Stomach smooth muscle (tissue), 2 donors: ENCODE results near the gene SLC38A9.
"Not testable (repeated sequence)": the region's sequence is repeated elsewhere in the genome, so short reads cannot be mapped to it uniquely, and the experiment has no call there.

ENCODE experiments used
- H3K27ac ChIP-seq: one replicate; pipeline ENCODE4 v1.7.0; 2013; ENCODE audit warnings: mild to moderate bottlenecking, low read length, inconsistent platforms
- H3K27me3 ChIP-seq, 2 donors: one replicate each; pipeline ENCODE4 v1.7.0; 2013; ENCODE audit warnings: low read length in 2 of 2; ENCODE audit not compliant: insufficient read depth in 2 of 2, control insufficient read depth in 1 of 2
- H3K36me3 ChIP-seq, 2 donors: one replicate each; pipeline ENCODE4 v1.7.0; 2013; ENCODE audit warnings: low read length in 2 of 2; ENCODE audit not compliant: control insufficient read depth in 2 of 2, insufficient read depth in 2 of 2
- H3K4me1 ChIP-seq: one replicate; pipeline ENCODE4 v1.7.0; 2013; ENCODE audit warnings: low read length; ENCODE audit not compliant: control insufficient read depth, insufficient read depth
- H3K4me3 ChIP-seq, 2 donors: one replicate each; pipeline ENCODE4 v1.7.0; 2013; ENCODE audit warnings: low read length in 2 of 2
- H3K9ac ChIP-seq, 2 donors: one replicate each; pipeline ENCODE4 v1.7.0; 2013; ENCODE audit warnings: low read length in 2 of 2, mild to moderate bottlenecking in 1 of 2
- H3K9me3 ChIP-seq, 2 donors: one replicate each; pipeline ENCODE4 v1.7.0; 2013; ENCODE audit warnings: low read length in 2 of 2; ENCODE audit not compliant: control insufficient read depth in 2 of 2
- donor health status: healthy.
- donor health status: Pancreatic carcinoma.

SLC38A9 gene

DNA sequence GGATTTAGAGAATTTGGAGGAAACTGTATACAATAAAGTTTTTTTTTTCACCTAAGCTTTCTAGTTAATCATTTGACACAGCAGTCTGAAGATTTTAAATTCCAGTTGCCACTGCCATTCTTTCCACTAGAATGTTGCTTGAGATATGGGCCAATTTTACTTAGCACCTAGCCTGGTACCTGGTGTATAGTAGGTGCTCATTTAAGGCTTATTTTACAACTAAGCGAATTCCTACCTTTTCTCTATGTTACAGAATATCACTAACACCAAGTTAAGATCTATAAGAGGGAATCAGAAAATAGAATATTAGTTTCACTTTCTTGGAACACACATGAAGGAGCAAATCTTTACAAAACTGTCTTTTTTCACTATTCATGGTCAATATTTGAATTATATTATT, 22.5 kb upstream of the SLC38A9 start:
- no peak overlapping the region for H3K4me3 ChIP-seq

DNA sequence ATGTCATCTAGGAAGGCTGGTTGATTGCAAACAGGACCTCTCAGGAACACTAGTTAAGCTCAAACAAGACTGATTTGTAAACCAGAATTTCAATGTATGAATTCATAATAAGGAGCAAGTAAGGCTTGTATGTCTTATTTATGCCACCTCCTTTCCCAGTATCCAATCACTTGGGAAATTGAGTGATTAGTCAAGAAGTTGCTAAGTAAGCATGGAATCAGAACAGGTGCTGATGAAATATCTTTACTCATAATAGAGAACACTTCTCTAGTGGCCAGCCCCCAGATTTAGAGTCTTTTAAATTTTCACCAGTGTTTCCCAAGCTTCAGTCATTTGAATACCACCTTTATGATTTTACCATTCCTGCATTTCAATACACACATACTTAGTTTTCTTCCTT, 20.5 kb upstream of the SLC38A9 start:
- no peaks in the 10 kb centered on the region for H3K36me3 ChIP-seq
- H3K9ac ChIP-seq, result no peak overlapping the region
- no peak overlapping the region for H3K27ac ChIP-seq
- H3K9me3 ChIP-seq, result no peaks in the 10 kb centered on the region
- no peaks in the 10 kb centered on the region for H3K27me3 ChIP-seq
- no peak overlapping the region for H3K4me3 ChIP-seq
- no peaks in the 10 kb centered on the region for H3K4me1 ChIP-seq

More for the DNA sequence above, 22.5 kb upstream of the SLC38A9 start:
- Histone ChIP-seq H3K9ac (no peak overlapping the region), H3K27me3 (no peaks in the 10 kb centered on the region), H3K27ac (no peak overlapping the region), H3K4me1 (no peaks in the 10 kb centered on the region), H3K36me3 (no peaks in the 10 kb centered on the region), H3K9me3 (peaks cover 0 to 2% of the 10 kb centered on the region in 2 donors)

DNA sequence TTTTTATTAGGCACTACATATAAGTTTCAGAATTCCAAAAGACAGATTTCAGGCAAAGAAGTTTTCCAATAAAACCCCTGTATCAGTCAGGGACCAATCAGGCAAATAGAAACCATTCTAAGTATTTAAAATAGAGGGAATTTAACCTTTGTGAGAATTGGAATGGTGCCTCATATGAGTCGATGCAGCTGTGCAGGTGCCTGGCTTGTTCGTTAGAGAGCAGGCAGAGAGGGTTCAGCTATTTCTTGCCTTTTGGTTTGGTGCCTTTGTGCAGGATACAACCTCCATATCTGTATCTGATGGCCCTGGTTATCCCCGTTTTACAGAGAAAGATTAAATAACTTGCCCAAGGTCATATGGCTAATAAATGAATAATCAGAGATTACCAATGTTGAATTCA, 19.7 kb upstream of the SLC38A9 start:
- Histone ChIP-seq H3K4me1 (no peaks in the 10 kb centered on the region), H3K36me3 (no peaks in the 10 kb centered on the region), H3K9me3 (no peaks in the 10 kb centered on the region), H3K27ac (no peak overlapping the region), H3K27me3 (no peaks in the 10 kb centered on the region), H3K4me3 (no peak overlapping the region), H3K9ac (no peak overlapping the region)

DNA sequence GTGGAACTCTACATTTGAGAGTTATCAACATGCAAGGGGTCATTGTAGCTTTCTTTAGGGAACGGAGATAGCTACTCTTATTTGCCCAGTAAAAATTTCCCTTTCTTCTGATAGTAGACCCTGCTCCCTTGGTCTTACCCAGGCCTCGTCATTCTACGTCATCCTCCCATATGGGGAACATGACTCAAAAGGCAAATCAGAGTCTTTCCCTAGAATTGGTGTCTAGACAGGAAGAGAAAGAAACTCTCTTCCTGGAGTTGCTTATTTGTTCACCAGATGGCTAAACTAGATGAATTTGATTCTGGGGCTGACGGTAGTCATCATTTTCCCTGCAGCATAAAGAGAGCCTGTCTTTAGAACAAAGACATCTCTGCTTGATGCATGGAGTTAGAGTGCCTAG, 12.2 kb upstream of the SLC38A9 start:
- Histone ChIP-seq H3K27ac (no peak overlapping the region), H3K27me3 (no peaks in the 10 kb centered on the region), H3K4me1 (no peaks in the 10 kb centered on the region), H3K9ac (no peak overlapping the region), H3K9me3 (no peaks in the 10 kb centered on the region), H3K36me3 (no peaks in the 10 kb centered on the region), H3K4me3 (no peak overlapping the region)

DNA sequence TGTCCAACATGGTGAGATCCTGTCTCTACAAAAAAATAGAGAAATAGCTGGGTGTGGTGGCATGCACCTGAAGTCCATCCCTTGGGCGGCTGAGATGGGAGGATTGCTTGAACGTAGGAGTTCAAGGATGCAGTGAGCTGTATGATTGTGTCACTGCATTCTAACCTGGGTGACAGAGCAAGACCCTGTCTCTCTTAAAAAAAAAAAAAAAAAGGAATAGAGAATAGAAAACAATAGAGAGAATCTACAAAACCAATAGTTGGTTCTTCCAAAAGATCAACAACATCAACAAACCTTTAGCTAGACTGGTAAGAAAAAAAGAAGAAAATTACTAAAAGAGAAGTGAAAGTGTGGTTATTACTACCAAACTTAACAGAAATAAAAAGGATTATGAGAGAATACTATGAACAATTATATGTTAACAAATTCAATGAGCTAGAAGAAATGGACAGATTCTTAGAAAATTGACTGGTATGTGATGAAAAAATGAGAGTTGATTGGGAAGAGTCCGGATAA, 8.1 kb upstream of the SLC38A9 start:
- Histone ChIP-seq H3K36me3 (no peaks in the 10 kb centered on the region), H3K27ac (no peak overlapping the region), H3K27me3 (no peaks in the 10 kb centered on the region), H3K9me3 (no peaks in the 10 kb centered on the region), H3K9ac (no peak overlapping the region), H3K4me1 (no peaks in the 10 kb centered on the region), H3K4me3 (no peak overlapping the region)

DNA sequence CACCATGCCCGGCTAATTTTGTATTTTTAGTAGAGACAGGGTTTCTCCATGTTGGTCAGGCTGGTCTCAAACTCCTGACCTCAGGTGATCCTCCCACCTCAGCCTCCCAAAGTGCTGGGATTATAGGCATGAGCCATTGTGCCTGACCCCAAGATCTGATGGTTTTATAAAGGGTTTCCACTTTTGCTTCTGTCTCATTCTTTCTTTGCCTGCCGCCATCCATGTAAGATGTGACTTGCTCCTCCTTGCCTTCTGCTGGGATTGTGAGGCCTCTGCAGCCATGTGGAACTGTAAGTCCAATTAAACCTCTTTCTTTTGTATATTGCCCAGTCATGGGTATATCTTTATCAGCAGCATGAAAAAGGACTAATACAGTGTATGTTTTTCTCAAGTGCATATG, 6.9 kb upstream of the SLC38A9 start:
- H3K36me3 ChIP-seq, H3K27me3 ChIP-seq, H3K27ac ChIP-seq, H3K9ac ChIP-seq, H3K4me1 ChIP-seq, H3K9me3 ChIP-seq, H3K4me3 ChIP-seq: not testable (repeated sequence)

DNA sequence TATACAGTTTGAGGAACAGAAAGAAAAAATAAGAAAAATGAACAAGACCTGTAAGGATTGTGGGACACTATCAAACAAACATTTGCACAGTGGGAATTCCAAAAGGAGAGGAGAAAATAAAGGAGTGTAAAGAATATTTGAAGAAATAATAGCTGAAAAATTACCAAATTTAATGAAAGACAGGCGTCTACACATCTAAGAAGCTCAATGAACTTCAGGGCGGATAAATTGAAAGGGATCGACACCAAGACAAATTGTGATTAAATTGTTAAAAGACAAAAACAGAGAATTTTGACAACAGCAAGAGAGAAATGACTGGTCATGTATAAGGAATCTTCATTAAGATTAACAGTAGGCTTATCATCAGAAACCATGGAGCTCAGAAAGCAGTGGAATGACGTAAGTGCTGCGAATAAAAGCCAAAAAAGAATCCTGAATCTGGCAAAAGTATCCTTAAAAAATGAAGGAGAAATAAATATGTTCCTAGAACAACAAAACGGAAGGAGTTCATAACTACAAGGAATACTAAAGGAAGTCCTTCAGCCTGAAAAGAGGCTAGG, 3.5 kb upstream of the SLC38A9 start:
- Histone ChIP-seq H3K36me3 (no peaks in the 10 kb centered on the region), H3K4me1 (peaks cover 12% of the 10 kb centered on the region), H3K9me3 (no peaks in the 10 kb centered on the region), H3K27ac (no peak overlapping the region), H3K27me3 (no peaks in the 10 kb centered on the region), H3K4me3 (no peak overlapping the region), H3K9ac (no peak overlapping the region)

DNA sequence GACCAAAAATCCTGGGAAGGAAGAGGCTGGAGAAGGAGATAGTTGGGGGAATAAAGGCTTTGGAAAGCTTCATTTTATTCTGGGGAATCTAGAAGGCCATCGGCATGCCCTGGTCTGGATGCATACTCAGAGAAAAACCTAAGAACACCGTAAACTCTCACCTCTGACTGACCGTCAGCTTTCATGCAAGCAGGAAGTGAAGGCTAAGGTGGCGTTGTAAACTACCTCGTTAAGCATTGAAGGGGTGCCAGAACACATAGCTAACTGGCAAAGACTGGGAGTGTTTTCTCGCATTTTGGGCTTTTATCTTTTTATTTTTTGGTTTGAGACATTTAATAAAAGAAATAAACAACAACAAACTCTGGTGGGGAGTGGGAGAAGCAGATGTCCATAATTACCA, 2.6 kb upstream of the SLC38A9 start:
- Histone ChIP-seq H3K27me3 (no peaks in the 10 kb centered on the region), H3K9me3 (no peaks in the 10 kb centered on the region), H3K36me3 (no peaks in the 10 kb centered on the region), H3K27ac (no peak overlapping the region), H3K4me3 (no peak overlapping the region), H3K9ac (no peak overlapping the region), H3K4me1 (peaks cover 12% of the 10 kb centered on the region)

DNA sequence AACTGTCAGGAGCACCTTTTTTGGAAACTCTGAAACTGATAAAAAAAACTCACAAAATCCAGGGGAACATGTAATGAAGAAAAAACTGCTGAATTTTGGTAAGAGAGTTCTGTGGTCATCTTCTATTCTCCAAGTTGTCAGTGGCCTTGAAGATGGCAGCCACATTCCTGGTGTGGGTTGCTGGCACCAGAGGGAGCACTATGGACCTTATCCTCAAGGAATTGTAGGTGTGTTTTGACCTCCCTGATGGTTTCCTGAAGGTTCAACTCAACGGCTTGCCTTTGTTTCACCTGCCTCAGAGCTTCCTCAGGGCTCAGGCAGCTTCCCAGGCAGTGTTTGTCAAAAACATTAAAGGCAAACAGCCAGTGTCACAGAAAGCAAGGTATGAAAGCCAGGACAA, 2.2 kb upstream of the SLC38A9 start:
- H3K9me3 ChIP-seq, result no peaks in the 10 kb centered on the region
- peaks cover 12% of the 10 kb centered on the region for H3K4me1 ChIP-seq
- H3K4me3 ChIP-seq, result no peak overlapping the region
- no peaks in the 10 kb centered on the region for H3K27me3 ChIP-seq
- H3K9ac ChIP-seq, result no peak overlapping the region
- no peaks in the 10 kb centered on the region for H3K36me3 ChIP-seq
- H3K27ac ChIP-seq, result no peak overlapping the region

DNA sequence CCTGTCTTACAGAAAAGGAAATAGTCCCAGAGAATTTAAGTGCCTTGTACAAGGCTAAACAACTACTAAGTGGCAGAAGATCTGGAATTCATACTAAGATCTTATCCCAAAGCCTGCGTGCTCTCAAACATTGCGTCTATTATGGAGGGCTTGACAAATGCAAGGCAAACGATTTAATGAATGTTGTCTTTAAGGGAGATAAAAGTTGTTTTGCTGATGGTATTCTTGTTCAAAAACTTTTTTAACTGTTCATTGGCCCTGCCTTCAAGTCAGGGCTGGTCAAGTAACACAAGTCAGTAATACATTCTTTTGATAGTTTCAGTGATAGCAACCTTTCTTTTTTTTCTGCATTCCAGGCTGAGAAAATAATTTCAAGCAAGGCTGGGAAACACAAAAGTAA, 1.7 kb upstream of the SLC38A9 start:
- Histone ChIP-seq H3K9ac (no peak overlapping the region), H3K27ac (no peak overlapping the region), H3K4me1 (peaks cover 12% of the 10 kb centered on the region), H3K9me3 (no peaks in the 10 kb centered on the region), H3K27me3 (no peaks in the 10 kb centered on the region), H3K4me3 (no peak overlapping the region), H3K36me3 (no peaks in the 10 kb centered on the region)

DNA sequence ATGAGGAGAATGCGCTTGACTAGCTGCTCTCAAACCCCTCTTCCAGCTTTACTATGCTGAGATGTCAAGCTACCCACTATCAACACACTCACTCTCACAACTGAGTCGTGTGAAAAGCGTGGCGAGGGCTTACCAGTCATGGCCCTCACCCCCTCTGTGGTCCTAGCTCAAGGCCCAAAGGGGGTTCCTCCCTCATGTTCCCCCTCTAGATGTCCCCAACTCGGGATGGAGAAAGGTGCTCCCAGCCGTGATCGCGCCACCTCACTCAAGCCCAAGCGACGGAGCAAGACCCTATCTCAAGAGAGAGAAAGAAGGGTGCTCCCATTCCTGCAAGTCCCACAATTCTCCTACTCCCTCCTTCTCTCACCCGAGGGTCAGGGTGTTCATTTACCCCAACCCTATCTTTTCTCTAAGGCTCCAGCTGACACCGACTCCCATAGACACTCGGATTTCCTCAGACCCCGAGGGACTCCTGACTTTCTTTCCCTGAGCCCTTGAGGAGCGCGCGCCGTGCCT, 559 bp downstream of the SLC38A9 start:
- no peak overlapping the region for H3K27ac ChIP-seq
- peaks cover 12% of the 10 kb centered on the region for H3K4me1 ChIP-seq
- H3K4me3 ChIP-seq, result peak overlapping the region; percentile 96 to 99
- H3K36me3 ChIP-seq, result peaks cover 0 to 3% of the 10 kb centered on the region in 2 donors
- no peaks in the 10 kb centered on the region for H3K27me3 ChIP-seq
- H3K9ac ChIP-seq, result peak overlapping the region; percentile 87 to 90
- no peaks in the 10 kb centered on the region for H3K9me3 ChIP-seq
